Neural progenitor cell (in vitro differentiated cells): ENCODE results near the gene ATOH1.

Experiments used
- EZH2 ChIP-seq: fragments of 200-600 bp; sonication (generic); IDR thresholded peaks from 2 replicates; pipeline ENCODE4 v1.6.1; 2017; ENCODE audit warnings: antibody characterized with exemption, mild to moderate bottlenecking, moderate library complexity
- EZH2phosphoT487 ChIP-seq: fragments of 200-600 bp; sonication (generic); IDR thresholded peaks from 2 replicates; pipeline ENCODE4 v1.6.1; 2017; ENCODE audit warnings: antibody characterized with exemption
- TF ChIP-seq, protein P1 (sequence below): fragments of 200-600 bp; sonication (generic); IDR thresholded peaks from 2 replicates; pipeline ENCODE4 v1.5.1; 2017; ENCODE audit warnings: antibody characterized with exemption, mild to moderate bottlenecking

DNA sequence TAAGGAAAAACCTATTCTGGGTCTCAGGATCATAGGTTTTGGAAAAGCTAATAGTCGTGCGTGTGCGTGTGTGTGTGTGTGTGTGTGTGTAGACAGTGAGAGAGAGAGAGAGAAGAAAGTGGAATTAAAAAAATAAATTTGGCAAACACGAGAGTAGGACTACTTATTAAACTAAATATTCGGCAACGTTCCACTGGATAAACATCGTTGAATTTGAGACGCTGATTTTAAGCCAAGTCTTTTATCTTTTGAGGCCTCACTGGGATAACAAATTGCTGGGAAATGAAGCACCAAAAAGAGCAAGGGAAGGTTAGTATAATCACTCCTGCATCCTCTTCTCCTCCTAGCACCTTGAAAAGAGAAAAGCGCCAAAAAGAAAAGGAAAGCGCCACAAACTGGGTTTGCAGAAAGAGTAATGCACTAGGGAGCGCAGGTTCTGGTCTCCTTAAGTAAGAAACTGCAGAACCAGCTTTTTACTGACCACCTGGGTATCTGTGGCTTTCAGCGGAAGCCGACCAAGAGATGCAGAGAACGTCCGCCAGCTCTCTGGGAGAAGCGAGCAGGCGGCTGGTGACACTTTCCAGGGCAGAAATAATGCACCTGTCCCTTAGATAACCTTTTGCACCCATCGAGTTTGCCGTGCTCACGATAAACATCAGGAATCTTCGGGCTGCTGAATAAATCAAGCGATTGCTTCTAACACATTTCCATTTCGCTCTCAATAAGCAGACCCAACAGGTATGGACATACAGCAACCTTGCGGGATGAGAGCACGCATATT is 3.4 kb downstream of the ATOH1 start:
- TF ChIP-seq, protein P1, sequence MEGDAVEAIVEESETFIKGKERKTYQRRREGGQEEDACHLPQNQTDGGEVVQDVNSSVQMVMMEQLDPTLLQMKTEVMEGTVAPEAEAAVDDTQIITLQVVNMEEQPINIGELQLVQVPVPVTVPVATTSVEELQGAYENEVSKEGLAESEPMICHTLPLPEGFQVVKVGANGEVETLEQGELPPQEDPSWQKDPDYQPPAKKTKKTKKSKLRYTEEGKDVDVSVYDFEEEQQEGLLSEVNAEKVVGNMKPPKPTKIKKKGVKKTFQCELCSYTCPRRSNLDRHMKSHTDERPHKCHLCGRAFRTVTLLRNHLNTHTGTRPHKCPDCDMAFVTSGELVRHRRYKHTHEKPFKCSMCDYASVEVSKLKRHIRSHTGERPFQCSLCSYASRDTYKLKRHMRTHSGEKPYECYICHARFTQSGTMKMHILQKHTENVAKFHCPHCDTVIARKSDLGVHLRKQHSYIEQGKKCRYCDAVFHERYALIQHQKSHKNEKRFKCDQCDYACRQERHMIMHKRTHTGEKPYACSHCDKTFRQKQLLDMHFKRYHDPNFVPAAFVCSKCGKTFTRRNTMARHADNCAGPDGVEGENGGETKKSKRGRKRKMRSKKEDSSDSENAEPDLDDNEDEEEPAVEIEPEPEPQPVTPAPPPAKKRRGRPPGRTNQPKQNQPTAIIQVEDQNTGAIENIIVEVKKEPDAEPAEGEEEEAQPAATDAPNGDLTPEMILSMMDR, result no peak
- TF ChIP-seq EZH2, result peak; percentile 84
- TF ChIP-seq EZH2phosphoT487, result peak; percentile 76
